T-helper 9 cell (primary cell): ENCODE results near the gene TSPAN3.

Source experiments
- DNase-seq: peaks from one replicate; pipeline ENCODE4 v3.0.0-alpha.2; 2020

TSPAN3 gene

DNA sequence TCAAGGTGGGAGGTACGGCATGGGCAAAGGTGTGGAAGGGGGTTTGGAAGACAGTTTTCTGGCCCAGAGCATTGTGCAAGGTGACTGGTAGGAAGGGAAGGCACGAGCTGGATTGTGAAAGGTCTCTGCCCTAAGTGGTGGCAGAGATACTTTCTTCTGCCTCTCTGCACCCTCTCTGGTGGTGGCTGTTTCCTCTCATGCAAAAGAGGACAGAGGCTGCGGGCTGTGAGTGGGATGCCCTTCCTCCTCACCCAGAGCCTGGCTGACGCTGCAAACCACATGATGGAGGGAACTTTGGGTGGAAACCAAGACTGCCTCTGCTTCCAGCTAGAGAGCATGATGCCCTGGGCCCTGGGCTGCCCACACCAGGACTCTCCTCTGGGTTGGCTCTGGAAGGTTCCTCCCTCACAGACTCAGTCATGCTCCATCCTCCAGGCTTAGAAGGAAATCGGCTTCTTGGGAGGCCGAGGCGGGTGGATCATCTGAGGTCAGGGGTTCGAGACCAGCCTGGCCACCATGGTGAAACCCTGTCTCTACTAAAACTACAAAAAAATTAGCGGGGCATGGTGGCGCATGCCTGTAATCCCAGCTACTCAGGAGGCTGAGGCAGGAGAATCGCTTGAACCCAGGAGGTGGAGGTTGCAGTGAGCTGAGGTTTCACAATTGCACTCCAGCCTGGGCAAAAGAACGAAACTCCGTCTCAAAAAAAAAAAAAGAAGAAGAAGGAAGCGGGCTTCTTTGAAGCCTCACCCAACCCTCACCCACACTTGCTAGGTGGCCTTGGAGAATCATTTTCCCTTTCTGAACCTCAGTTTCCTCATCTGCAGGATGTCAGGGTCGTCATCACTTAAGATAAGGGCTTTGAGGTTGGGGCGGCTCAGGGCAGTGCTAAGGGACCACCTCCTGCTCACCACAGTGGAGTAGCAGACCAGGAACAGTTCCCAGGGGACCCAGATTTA lies 67.7 kb downstream of the TSPAN3 start:
- DNase-seq: peak; percentile 58

DNA sequence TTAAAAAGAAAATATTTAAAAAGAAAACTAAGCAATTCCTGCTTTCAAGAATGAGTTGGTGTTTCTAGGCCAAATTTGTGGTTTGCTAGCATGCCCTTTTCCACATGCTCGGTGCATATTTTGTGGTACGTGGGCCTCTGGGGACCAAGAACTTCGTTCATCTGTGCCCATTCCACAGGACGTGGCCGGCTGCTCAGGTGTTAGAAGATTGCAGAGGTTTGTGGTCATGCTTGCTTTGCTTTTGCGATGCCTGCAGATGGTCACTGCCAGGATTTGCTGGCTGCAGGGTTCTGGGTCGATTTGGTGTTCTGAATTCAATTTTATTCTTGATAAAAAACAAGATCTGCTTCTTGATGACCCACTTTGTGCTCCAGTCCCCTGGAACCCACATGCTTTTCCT lies 68.5 kb downstream of the TSPAN3 start:
- DNase-seq: no peak

DNA sequence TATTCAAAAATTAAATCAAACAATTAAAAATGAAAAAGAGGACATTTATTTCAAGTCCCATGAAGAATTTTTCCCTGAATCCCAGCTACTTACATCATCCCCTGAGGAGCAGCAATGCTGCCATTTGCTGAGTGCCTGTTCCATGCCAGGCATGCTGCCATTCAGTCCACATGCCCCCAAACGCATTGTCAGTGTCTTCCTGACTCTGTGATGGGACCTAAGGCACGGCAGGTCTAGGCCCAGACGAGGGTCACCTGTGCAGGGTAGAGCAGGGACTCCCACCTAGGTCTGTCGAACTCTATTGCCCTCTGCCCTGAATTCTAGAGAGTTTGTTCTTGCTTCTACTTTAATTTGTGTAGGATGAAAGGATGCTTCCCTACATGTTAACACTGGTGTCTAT lies 68.9 kb downstream of the TSPAN3 start:
- DNase-seq: no peak

DNA sequence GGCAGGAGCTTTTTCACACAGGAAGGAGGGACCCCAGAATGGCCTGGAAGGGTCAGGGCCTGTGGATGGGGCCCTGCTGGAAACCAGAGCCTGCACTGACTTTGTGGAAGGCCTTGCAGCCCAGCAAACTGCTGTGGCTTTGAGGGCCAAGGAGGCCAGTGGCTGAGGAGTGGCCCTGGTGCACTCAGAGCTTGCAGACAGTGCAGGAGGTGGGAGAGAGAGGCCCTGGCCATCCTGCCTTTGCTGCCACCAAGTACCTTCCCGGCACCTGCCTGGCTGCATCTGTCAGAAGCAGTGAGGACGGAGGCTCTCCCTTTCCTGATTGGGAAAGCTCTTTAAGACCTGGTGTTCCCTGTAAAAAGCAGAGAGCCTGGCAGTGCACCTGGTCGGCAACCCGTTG lies 69.6 kb downstream of the TSPAN3 start:
- DNase-seq: no peak

DNA sequence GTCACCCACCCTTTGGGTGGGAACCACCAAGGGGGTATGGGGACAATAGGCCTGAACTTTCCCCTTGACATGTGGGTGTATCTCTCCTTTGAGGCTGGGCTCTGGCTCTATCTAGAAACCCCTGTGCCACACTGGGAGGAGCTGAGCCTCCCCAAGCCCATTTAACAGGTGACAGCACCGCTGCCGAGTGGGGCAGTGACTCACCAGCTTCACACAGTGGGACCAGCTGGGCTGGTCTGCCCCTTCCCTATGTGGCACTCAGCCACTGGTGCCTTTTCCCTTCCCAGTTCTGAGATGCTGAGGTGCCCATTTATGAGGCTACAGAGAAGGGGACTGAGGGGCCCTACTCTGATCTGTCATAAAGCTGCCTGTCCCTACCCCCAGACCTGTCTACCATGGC lies 70.9 kb downstream of the TSPAN3 start:
- no peak for DNase-seq

DNA sequence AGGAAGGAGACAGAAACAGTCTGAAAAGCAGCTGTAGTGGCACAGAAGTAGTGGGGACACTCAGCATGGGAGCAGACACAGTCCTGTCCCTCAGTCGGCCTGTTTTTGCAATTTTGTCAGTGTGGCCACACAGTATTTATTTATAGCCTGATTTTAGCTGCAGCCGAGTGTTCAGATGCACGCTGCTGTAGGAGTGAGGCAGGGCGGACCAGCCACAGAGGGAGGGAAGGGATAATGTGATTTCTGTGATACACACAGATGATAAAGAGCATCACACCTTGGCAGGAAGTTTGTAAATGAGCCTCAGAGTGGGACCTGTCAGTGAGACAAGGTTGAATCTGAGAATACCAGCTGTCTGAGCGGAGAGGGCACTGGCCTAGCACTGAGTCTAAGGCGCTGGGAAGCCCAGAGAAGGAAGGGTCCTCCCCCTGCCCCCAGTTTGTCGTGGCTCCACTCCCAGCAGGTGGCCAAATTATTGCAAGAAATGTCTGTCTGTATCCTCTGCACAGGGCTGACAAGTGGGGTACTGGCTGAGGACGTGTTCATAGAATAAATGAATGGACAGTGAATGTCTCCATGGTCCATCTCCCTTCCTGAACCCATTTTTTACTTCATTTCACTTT lies 72.1 kb downstream of the TSPAN3 start:
- DNase-seq: no peak

DNA sequence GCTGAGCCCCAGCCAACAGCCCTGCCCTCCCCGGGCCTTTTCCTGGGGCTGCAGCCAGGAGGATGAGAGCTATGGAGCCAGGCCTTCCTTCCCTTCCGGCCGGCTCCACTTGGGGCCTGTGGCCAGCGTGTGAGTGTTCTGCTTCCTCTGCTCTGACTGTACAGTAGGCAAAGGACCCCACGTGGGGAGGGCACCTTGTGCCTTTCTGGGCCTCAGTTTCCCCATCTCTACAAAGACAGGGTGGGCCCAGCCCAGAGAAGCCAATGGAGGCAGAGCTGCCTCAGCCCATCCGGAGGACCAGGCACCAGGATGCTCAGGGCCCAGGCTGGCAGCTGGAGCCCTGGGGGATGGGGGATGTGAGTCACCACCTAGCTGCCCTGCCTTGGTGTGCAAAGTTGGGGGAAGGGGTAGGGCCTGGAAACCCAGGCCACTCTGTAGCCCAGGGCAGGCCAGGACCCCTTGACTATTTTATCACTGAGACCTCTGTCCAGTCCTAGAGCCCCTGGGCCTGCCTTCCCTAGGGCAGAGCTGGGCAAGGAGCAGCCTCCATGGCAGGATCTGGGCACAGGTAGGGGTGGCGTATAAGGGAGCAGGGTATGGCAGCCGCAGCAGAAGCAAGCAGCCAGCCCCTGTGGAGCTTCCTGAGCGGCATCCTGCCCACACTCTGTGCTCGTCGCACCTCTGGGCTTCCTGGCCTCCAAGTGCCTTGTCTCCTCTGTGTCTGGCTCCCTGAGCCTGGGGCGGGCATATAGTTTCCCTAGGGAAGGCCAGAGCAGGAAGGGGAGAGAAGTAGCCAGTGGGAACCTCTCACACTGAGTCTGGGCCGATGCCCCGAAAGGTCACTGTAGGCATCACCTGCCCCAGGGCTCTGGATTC lies 74.1 kb downstream of the TSPAN3 start:
- DNase-seq: peak; percentile 44

DNA sequence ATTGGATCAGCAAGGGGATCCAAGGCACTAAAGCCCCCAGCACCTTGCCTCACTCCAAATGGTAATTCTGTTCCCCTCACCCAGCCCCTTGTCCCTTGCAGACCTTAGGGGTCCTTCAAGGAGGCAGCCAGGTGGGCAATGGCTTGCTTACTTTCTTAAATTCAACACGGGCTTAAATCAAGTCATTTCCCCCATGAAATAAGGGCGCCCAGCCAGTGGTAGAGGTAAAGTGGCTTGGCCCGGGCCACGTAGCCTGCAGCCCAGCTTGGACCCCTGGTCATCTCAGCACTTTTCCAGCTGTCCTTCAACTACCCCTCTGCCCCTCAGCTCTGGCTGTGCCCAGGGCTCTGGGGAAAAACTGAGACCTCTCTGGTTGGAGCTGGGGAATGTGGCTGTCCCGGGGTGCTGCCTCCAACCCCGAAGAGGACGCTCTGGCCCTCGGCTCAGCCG lies 74.8 kb downstream of the TSPAN3 start:
- DNase-seq: no peak

DNA sequence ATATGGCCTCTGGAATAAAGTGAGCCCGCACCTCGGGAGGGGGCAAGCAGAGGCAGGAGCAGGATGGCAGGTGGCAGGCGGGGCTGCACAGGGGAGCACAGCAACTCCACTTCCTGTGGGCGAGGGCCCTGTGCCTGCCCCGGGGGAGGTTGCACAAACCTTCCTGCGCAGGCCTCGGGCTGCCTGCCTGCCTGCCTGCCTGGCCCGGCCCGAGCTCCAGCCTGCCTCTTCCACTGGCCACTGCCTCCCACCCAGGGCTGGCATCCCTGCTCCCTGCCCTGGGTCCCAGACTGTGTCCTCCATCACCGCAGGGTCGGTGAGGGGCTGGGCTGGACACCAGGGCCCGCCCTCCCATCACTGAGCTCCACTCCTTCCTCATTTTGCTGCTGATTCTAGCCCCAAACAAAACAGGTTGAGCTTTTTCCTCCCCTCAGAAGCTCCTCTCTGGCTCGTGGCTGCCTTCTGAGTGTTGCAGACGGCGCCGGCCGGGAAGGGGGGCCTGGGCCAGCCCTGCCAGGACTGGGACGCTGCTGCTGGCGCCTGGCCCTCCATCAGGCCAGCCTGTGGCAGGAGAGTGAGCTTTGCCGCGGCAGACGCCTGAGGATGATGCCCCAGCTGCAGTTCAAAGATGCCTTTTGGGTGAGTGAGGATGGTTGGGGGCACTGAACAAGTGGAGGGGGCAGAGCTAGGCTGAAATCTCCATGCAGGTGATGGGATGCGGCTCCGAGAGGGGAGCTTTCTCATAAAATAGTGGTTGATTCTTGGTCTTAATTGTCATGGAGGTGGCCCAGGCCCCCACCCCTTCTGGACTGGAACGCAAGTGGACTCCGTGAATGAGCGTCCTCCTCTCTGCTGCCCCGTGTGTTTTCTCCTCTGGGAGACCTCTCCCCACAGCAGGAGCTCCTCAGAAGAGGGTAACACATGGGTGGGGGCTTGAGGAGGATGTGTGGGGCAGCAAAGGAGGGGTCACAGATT lies 75.7 kb downstream of the TSPAN3 start, which contains the start of gene PSTPIP1:
TSS of gene PSTPIP1 (plus strand) at position 156 of the 975 bp plus-strand sequence. CDS start at position 604, 448 bp downstream.
- peak; percentile 53 for DNase-seq

DNA sequence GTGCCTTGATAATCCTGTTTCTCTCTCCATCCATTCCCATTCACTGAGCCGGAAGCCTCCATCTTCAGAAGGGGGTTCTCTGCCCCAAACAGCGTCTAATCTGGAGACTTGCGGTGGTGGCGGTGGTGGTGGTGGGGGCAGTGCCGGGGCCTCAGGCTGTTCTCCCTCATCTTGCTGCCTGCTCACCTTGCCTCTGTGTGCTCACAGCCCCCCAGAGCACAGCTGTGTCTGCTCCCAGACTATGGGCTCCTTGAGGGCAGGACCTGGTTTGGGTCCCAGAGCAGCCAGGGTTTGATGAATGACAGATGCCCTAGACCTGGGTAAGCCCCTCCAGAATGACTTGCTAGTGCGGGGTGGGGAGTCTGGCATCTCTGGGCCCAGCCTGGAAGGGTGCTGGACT lies 76.4 kb downstream of the TSPAN3 start:
- DNase-seq: no peak

DNA sequence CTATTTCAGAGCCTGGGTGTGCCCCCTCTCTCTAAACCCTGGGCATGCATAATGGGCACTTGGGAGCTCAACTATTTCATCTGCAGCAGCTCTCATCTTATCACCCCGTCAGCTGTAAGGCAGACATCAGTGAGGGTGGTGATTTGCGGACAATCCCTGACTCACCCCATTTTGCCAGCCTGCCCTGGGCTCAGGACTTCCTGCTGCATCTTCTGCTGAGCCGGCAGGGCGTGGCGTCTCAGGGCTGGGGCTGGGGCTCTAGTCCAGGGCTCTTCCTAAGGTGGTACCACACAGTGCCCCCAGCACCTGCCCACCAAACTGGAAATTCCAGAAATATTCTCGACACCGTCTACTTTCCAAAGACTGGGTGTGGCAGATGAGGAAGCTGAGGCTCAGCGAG lies 76.9 kb downstream of the TSPAN3 start:
- peak; percentile 52 for DNase-seq

DNA sequence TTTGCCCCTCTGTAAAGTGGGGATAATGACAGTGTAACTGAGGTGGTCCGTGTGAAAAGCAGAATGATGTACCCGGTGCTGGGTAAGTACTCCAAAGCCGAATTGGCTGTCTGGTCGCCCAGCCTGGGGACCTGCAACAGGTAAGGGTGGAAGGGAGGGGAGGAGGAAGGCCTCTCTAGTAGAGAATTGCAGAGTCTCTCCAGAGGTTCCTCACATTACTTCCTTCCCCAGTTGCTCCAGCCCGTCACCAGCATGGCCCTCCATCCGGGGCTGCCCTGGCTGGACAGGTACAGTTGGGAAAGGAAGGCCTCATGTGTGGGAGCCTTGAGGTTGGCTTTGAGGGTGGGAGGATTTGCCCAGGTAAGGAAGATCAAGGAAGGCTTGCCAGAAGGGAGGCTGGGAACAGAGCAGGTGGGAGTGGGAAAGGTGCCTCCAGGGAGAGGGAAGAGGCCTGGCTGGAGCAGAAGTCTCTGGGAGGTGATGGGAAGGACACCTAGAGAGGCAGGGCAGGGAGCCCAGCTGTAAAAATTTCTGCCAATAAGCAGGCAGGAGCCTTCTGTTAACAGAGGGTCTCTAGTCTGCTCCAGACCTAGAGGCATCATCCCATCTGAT lies 77.7 kb downstream of the TSPAN3 start:
- DNase-seq: no peak

DNA sequence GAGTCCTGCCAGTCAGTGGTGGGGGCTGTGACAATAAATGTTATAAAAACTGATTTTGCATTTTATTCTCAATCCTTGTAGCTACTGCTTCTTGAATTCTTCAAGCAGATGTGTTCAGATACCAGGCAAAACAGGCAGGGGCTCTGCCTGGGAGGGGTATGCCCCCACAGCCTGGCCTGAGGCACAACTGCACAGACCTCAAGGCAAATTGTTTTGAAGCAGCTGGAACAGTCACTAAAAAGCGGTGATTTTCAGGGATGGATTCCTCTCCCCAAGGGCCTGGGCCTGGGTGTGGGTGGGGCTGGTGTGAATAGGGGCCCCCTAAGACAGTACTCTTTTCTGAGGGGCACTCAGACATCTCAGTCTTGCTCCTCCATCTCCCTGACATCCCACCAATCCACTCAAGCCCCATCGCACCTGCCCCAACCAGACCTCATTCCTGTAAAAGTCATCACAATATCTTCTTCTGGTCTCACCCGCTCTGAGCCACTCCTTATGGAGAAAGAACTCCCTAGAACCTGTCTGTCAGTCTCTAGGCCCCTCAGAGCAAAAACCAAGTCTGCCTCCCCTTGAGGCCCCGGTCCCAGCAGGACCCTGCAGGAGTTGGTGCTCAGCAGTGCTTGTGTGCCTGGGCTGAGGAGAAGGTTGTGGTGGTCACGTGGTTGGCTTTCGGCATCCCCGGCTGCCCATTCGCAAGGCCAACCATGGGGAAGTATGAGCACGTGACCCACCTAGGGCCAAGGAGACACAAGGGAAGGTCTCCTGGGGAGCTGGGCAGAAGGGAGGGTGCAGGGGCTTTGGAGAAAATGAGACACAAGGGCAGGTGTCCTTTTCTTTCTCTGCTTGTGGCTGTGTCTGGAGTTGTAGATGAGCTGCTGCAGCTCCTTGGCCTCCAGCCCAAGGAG lies 78.9 kb downstream of the TSPAN3 start:
- no peak for DNase-seq
